CD4-positive, alpha-beta T cell (primary cell): ENCODE data around the gene GPAM. TPM values are rescaled to one million over a fixed set of nuclear protein-coding genes. Genes with fewer than 3 reads are reported as not detected.

ENCODE experiments used
- ATAC-seq: fragments of 200-7000 bp; cut with Tn5 transposase; one replicate; pipeline ENCODE4 v1.10.0; 2022; ENCODE audit warnings: mild to moderate bottlenecking; ENCODE audit not compliant: poor library complexity
- CTCF ChIA-PET: fragments of 350-600 bp; sonication (Branson Sonifier 250); formaldehyde crosslinking; loops from one replicate; lab custom pipeline; 2021; ENCODE audit warnings: antibody characterized with exemption, inconsistent platforms; lab: Charles Lee
- POLR2A ChIA-PET: fragments of 350-600 bp; sonication (Branson Sonifier 250); formaldehyde crosslinking; loops from one replicate; lab custom pipeline; 2021; ENCODE audit warnings: antibody characterized with exemption, inconsistent platforms; lab: Charles Lee
- DNase-seq, 14 experiments: peaks; one replicate each; pipeline ENCODE4 v3.0.0-alpha.2; 2013 to 2020; ENCODE audit warnings: mixed read lengths in 2 of 14
- H3K27ac ChIP-seq, 2 donors: one replicate each; pipeline versions ENCODE4 v1.5.1 to v1.7.0; 2013; ENCODE audit warnings: low read length in 2 of 2, low read depth in 1 of 2, mild to moderate bottlenecking in 1 of 2
- H3K27me3 ChIP-seq, 2 experiments: 1 replicate in 1 of 2; 2 replicates in 1 of 2; pipeline versions ENCODE4 v1.6.1 to v1.7.0; 2013; ENCODE audit warnings: low read length in 2 of 2, control low read depth in 1 of 2, mild to moderate bottlenecking in 1 of 2, moderate library complexity in 1 of 2; ENCODE audit not compliant: insufficient read depth in 2 of 2, control insufficient read depth in 1 of 2
- H3K36me3 ChIP-seq: one replicate; pipeline ENCODE4 v1.6.1; 2013; ENCODE audit warnings: low read length, control low read depth; ENCODE audit not compliant: insufficient read depth
- H3K4me1 ChIP-seq: one replicate; pipeline ENCODE4 v1.6.1; 2013; ENCODE audit warnings: low read length, control low read depth; ENCODE audit not compliant: insufficient read depth
- H3K4me3 ChIP-seq: one replicate; pipeline ENCODE4 v1.5.1; 2013; ENCODE audit warnings: mild to moderate bottlenecking, low read length, moderate library complexity
- H3K9me3 ChIP-seq, 2 experiments: 1 replicate in 1 of 2; 2 replicates in 1 of 2; pipeline versions ENCODE4 v1.6.1 to v1.7.0; 2013; ENCODE audit warnings: low read length in 2 of 2, mild to moderate bottlenecking in 2 of 2, control low read depth in 1 of 2, moderate library complexity in 1 of 2; ENCODE audit not compliant: control insufficient read depth in 1 of 2, insufficient read depth in 1 of 2
- H3K27ac Mint-ChIP-seq: one replicate; pipeline ENCODE4 v1.8.0; 2020; ENCODE audit warnings: mixed read lengths
- H3K27me3 Mint-ChIP-seq: one replicate; pipeline ENCODE4 v1.8.0; 2021; ENCODE audit warnings: mixed read lengths
- H3K36me3 Mint-ChIP-seq: one replicate; pipeline ENCODE4 v1.8.0; 2021; ENCODE audit warnings: low read depth, mixed read lengths
- H3K4me1 Mint-ChIP-seq: one replicate; pipeline ENCODE4 v1.8.0; 2021; ENCODE audit warnings: low read depth, mixed read lengths
- H3K4me3 Mint-ChIP-seq: one replicate; pipeline ENCODE4 v1.8.0; 2020; ENCODE audit warnings: mild to moderate bottlenecking, mixed read lengths
- H3K9me3 Mint-ChIP-seq: one replicate; pipeline ENCODE4 v1.8.0; 2020; ENCODE audit warnings: mixed read lengths
- intact Hi-C, 2 experiments: fragments of 100-400 bp; cut with DNase I in 1 of 2; cut with micrococcal nuclease in 1 of 2; formaldehyde crosslinking; loops; one replicate each; pipeline versions ENCODE4 v1.15.1 to v1.9.0; 2023 to 2025; cut with DNase I, micrococcal nuclease
- total RNA-seq, 174 experiments: library from RNA in 2 of 174; stranded (reverse) in 2 of 174; gene quantifications; one replicate each; pipeline ENCODE4 v1.2.3 and lab custom pipeline; 2021 to 2026
- TF ChIP-seq, protein P1 (sequence below): fragments of 200-600 bp; IDR thresholded peaks from one replicate; pipeline ENCODE4 v1.8.0; 2022; ENCODE audit warnings: antibody characterized with exemption, mild to moderate bottlenecking

The GPAM gene
- total RNA-seq, 2 experiments from 2014 or later = 4.8 to 6.7 TPM

DNA sequence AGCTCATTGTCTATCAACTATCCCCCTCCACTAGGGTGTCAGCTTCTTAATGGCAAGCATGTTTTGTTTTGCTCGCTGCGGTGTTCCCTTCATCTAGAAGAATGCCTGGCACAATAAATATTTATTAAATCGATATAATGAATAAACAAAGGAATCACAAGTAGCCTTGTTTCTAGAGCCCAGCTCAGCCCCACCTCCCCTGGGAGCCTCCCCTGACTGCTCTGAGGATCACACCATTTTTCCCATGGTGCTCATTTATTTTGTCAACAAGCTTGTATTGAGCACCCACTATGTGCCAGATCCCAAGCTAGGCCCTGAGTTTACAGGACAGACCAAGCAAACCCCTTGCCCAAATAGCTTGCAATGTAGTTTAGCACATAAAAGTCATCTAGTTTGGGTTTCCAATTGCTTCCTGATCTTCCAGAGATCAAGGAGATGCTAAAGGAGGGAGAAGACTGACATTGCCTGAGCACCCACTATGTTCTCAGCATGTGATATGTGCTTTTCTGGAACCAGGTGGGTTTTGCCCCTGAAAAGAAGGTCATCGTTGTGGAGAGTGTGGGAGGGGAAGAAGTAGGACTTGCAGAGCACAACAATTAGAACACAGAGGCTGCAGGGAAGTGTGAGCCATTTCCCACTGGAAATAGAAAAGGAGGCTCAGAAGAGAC lies 42.3 kb upstream of the GPAM start:
- Mint-ChIP-seq H3K4me1 (no peaks in the 10 kb centered on the region), H3K4me3 (no peak overlapping the region), H3K27ac (no peak overlapping the region), H3K27me3 (peaks cover 35% of the 10 kb centered on the region), H3K36me3 (no peaks in the 10 kb centered on the region), H3K9me3 (no peaks in the 10 kb centered on the region)
- ChIA-PET CTCF (no interaction called here), POLR2A (no interaction called here)
- no peak for ATAC-seq
- TF ChIP-seq, protein P1, sequence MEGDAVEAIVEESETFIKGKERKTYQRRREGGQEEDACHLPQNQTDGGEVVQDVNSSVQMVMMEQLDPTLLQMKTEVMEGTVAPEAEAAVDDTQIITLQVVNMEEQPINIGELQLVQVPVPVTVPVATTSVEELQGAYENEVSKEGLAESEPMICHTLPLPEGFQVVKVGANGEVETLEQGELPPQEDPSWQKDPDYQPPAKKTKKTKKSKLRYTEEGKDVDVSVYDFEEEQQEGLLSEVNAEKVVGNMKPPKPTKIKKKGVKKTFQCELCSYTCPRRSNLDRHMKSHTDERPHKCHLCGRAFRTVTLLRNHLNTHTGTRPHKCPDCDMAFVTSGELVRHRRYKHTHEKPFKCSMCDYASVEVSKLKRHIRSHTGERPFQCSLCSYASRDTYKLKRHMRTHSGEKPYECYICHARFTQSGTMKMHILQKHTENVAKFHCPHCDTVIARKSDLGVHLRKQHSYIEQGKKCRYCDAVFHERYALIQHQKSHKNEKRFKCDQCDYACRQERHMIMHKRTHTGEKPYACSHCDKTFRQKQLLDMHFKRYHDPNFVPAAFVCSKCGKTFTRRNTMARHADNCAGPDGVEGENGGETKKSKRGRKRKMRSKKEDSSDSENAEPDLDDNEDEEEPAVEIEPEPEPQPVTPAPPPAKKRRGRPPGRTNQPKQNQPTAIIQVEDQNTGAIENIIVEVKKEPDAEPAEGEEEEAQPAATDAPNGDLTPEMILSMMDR = no peak
- intact Hi-C loops = no loop called here
- H3K36me3 ChIP-seq = no peaks in the 10 kb centered on the region
- H3K27me3 ChIP-seq = peaks cover 0 to 10% of the 10 kb centered on the region in 2 experiments
- H3K27ac ChIP-seq = no peak overlapping the region
- H3K4me3 ChIP-seq = no peak overlapping the region
- H3K9me3 ChIP-seq = no peaks in the 10 kb centered on the region
- H3K4me1 ChIP-seq = no peaks in the 10 kb centered on the region
- DNase-seq = no peak

DNA sequence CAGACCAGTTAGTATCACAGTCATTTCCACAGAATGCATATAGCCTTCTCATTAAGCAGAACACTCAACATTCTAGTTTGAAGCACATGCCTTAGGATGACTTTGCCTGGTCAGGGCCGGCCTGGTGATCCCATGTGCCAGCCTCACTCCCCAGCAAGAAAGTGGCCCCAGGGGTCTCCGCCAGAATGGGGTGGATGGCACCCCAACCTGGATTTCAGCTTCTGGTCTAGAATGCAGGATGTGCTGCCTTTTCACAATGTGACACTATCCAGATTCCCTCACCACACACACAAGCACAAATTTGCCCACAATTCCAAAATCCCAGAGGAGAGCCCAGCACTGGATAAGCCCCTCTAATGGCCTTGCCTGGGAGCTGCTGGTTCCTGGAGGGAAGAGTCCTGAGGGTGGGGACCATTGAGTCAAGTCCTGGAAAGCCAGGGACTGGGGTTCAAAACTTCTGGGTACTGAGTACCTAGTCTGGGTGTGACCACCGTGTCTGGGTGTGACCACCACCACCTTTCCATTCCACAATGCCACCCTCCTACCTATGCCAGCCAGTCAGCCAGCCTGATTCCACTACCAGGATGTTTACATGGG lies 41.5 kb upstream of the GPAM start:
- Histone ChIP-seq H3K9me3 (no peaks in the 10 kb centered on the region), H3K27me3 (peaks cover 0 to 10% of the 10 kb centered on the region in 2 experiments), H3K36me3 (no peaks in the 10 kb centered on the region), H3K4me1 (no peaks in the 10 kb centered on the region), H3K4me3 (no peak overlapping the region), H3K27ac (no peak overlapping the region)
- CTCF ChIA-PET = no interaction called here
- H3K36me3 Mint-ChIP-seq = no peaks in the 10 kb centered on the region
- H3K27me3 Mint-ChIP-seq = peaks cover 33% of the 10 kb centered on the region
- ATAC-seq = no peak
- H3K4me1 Mint-ChIP-seq = no peaks in the 10 kb centered on the region
- H3K4me3 Mint-ChIP-seq = no peak overlapping the region
- intact Hi-C loops = no loop called here
- no peak for DNase-seq
- TF ChIP-seq, protein P1 = no peak
- POLR2A ChIA-PET = no interaction called here
- H3K27ac Mint-ChIP-seq = no peak overlapping the region
- H3K9me3 Mint-ChIP-seq = peaks cover 4% of the 10 kb centered on the region

DNA sequence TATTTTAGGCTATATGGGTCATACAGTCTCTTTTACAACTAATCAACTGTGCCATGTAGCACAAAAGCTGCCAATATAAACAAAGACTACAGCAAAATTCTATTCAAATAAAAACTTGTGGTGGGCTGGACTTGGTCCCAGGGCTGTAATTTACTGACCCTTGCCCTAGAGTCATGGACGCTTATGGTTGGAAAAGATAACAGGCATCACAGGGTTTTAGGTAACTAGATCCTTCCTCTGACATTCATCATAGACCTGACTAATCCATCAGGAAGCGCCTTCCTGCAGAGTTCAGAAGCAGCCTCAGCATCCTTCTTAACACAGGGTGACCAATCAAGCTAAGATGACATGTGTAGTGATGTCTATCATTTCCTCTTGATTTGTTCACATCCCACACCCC lies 40.2 kb upstream of the GPAM start:
- Histone ChIP-seq H3K4me1 (no peaks in the 10 kb centered on the region), H3K27me3 (peaks cover 0 to 10% of the 10 kb centered on the region in 2 experiments), H3K9me3 (peaks cover 0 to 3% of the 10 kb centered on the region in 2 experiments), H3K4me3 (no peak overlapping the region), H3K36me3 (no peaks in the 10 kb centered on the region), H3K27ac (no peak overlapping the region)
- ATAC-seq (no peak), DNase-seq (no peak)
- Mint-ChIP-seq H3K27me3 (peaks cover 26% of the 10 kb centered on the region), H3K4me1 (no peaks in the 10 kb centered on the region), H3K36me3 (no peaks in the 10 kb centered on the region), H3K4me3 (no peak overlapping the region), H3K27ac (no peak overlapping the region), H3K9me3 (peaks cover 6% of the 10 kb centered on the region)
- intact Hi-C loops = no loop called here
- POLR2A ChIA-PET = no interaction called here
- CTCF ChIA-PET = no interaction called here
- TF ChIP-seq, protein P1 = no peak
